IMR-90 (cell line): Measurements from ENCODE around the gene ADAMTSL2. TPM values are rescaled to one million over a fixed set of nuclear protein-coding genes. Genes with fewer than 3 reads are reported as not detected.

Experiments
- ATAC-seq: fragments of 200-7000 bp; cut with Tn5 transposase; 2 replicates; pipeline ENCODE4 v1.9.1; 2020; ENCODE audit warnings: low read depth, mild to moderate bottlenecking, moderate library complexity
- BruUV-seq: library from RNA; stranded (reverse); fragments of 400-500 nt; replicated peaks from 2 replicates; lab custom pipeline; 2021; lab: Mats Ljungman, UMichigan
- CTCF ChIA-PET: fragments of 300-600 bp; formaldehyde crosslinking; extraction: SDS; loops from one replicate; lab custom pipeline; 2021; ENCODE audit warnings: antibody characterized with exemption; lab: Yijun Ruan, JAX
- POLR2A ChIA-PET: fragments of 300-600 bp; sonication (Branson Sonifier 250); formaldehyde crosslinking; loops from one replicate; lab custom pipeline; 2022; ENCODE audit warnings: antibody characterized with exemption; ENCODE audit not compliant: unreplicated experiment; lab: Charles Lee
- DNase-seq: peaks from one replicate; pipeline ENCODE4 v3.0.0; 2013
- H2AFZ ChIP-seq: replicated peaks from 2 replicates; pipeline ENCODE3; 2013; ENCODE audit warnings: low read length, mild to moderate bottlenecking; ENCODE audit not compliant: poor library complexity
- H2AK5ac ChIP-seq: 2 replicates; pipeline ENCODE4 v1.6.1; 2013; ENCODE audit warnings: low read depth, low read length, inconsistent platforms
- H2AK9ac ChIP-seq: replicated peaks from 2 replicates; pipeline ENCODE3; 2013; ENCODE audit warnings: mild to moderate bottlenecking, low read depth, low read length, moderate library complexity; ENCODE audit not compliant: poor library complexity
- H2BK120ac ChIP-seq: 2 replicates; pipeline ENCODE4 v1.6.1; 2013; ENCODE audit warnings: low read depth, low read length, inconsistent platforms
- H2BK15ac ChIP-seq: 3 replicates; pipeline ENCODE4 v1.6.1; 2013; ENCODE audit warnings: low read depth, low read length, inconsistent platforms
- H2BK20ac ChIP-seq: 2 replicates; pipeline ENCODE4 v1.6.1; 2013; ENCODE audit warnings: low read depth, mild to moderate bottlenecking, inconsistent platforms, low read length, moderate library complexity
- H2BK5ac ChIP-seq: 2 replicates; pipeline ENCODE4 v1.6.1; 2013; ENCODE audit warnings: mild to moderate bottlenecking, low read depth, low read length, inconsistent platforms; ENCODE audit not compliant: poor library complexity, severe bottlenecking
- H3K14ac ChIP-seq: replicated peaks from 2 replicates; pipeline ENCODE4 v1.6.1; 2013; ENCODE audit warnings: low read depth, low read length, inconsistent platforms
- H3K18ac ChIP-seq: 2 replicates; pipeline ENCODE4 v1.6.1; 2013; ENCODE audit warnings: low read depth, low read length, control low read depth
- H3K23ac ChIP-seq: 2 replicates; pipeline ENCODE4 v1.6.1; 2013; ENCODE audit warnings: low read depth, low read length, inconsistent platforms
- H3K27ac ChIP-seq: 2 replicates; pipeline ENCODE4 v1.5.1; 2013; ENCODE audit warnings: mild to moderate bottlenecking, control low read depth, low read length; ENCODE audit not compliant: insufficient read depth
- H3K27me3 ChIP-seq: 2 replicates; pipeline ENCODE4 v1.6.1; 2013; ENCODE audit warnings: low read length; ENCODE audit not compliant: control insufficient read depth, insufficient read depth
- H3K36me3 ChIP-seq: 2 replicates; pipeline ENCODE4 v1.6.1; 2013; ENCODE audit warnings: low read length, mixed read lengths; ENCODE audit not compliant: control insufficient read depth, insufficient read depth
- H3K4ac ChIP-seq: 2 replicates; pipeline ENCODE4 v1.6.1; 2013; ENCODE audit warnings: low read depth, low read length, inconsistent platforms
- H3K4me1 ChIP-seq: 2 replicates; pipeline ENCODE4 v1.6.1; 2013; ENCODE audit warnings: low read length, mixed read lengths; ENCODE audit not compliant: control insufficient read depth, insufficient read depth
- H3K4me2 ChIP-seq: 2 replicates; pipeline ENCODE4 v1.6.1; 2013; ENCODE audit warnings: low read depth, mild to moderate bottlenecking, control low read depth, low read length, moderate library complexity
- H3K4me3 ChIP-seq: 2 replicates; pipeline ENCODE4 v1.5.1; 2013; ENCODE audit warnings: low read depth, mild to moderate bottlenecking, control low read depth, low read length, moderate library complexity; ENCODE audit not compliant: insufficient read depth
- H3K56ac ChIP-seq: 2 replicates; pipeline ENCODE4 v1.6.1; 2013; ENCODE audit warnings: low read length, inconsistent platforms; ENCODE audit not compliant: insufficient read depth; ENCODE audit errors: extremely low read depth
- H3K79me1 ChIP-seq, 2 experiments: 2 replicates each; pipeline ENCODE4 v1.6.1; 2013; ENCODE audit warnings: low read length in 2 of 2, inconsistent platforms in 1 of 2, low read depth in 1 of 2
- H3K9ac ChIP-seq: 2 replicates; pipeline ENCODE4 v1.6.1; 2013; ENCODE audit warnings: low read depth, low read length, control low read depth
- H3K9me1 ChIP-seq: 2 replicates; pipeline ENCODE4 v1.6.1; 2013; ENCODE audit warnings: low read length, inconsistent platforms; ENCODE audit not compliant: insufficient read depth
- H3K9me3 ChIP-seq: 2 replicates; pipeline ENCODE4 v1.6.1; 2013; ENCODE audit warnings: low read length; ENCODE audit not compliant: control insufficient read depth, insufficient read depth
- H4K20me1 ChIP-seq: 2 replicates; pipeline ENCODE4 v1.6.1; 2013; ENCODE audit warnings: low read length, inconsistent platforms; ENCODE audit not compliant: insufficient read depth
- H4K5ac ChIP-seq: 2 replicates; pipeline ENCODE4 v1.6.1; 2013; ENCODE audit warnings: mild to moderate bottlenecking, low read depth, low read length, control low read depth
- H4K8ac ChIP-seq, 2 experiments: 2 replicates each; pipeline ENCODE4 v1.6.1; 2013; ENCODE audit warnings: low read depth in 2 of 2, low read length in 2 of 2, control low read depth in 1 of 2, inconsistent platforms in 1 of 2
- H4K91ac ChIP-seq: 2 replicates; pipeline ENCODE4 v1.6.1; 2013; ENCODE audit warnings: low read depth, low read length, inconsistent platforms; ENCODE audit not compliant: insufficient read depth
- BHLHE40 ChIP-seq: fragments of 150-350 bp; IDR thresholded peaks from 2 replicates; pipeline ENCODE4 v1.6.1; 2016; ENCODE audit warnings: mild to moderate bottlenecking, low read depth, low read length
- CEBPB ChIP-seq: IDR thresholded peaks from 2 replicates; pipeline ENCODE4 v1.6.1; 2012; ENCODE audit warnings: low read depth, low read length, improper control_type of control experiment
- CTCF ChIP-seq: conservative IDR thresholded peaks from 2 replicates; pipeline ENCODE4 v1.5.1; 2012; ENCODE audit warnings: mild to moderate bottlenecking, low read depth, low read length, improper control_type of control experiment
- ELK1 ChIP-seq: fragments of 150-350 bp; IDR thresholded peaks from 2 replicates; pipeline ENCODE4 v1.6.1; 2016; ENCODE audit warnings: low read depth, mild to moderate bottlenecking, low read length, moderate library complexity, borderline replicate concordance
- FOS ChIP-seq: fragments of 150-350 bp; IDR thresholded peaks from 2 replicates; pipeline ENCODE4 v1.6.1; 2016; ENCODE audit warnings: low read depth, low read length
- MAFK ChIP-seq: IDR thresholded peaks from 2 replicates; pipeline ENCODE4 v1.6.1; 2012; ENCODE audit warnings: low read depth, low read length, improper control_type of control experiment
- MAZ ChIP-seq: IDR thresholded peaks from 2 replicates; pipeline ENCODE4 v1.6.1; 2012; ENCODE audit warnings: low read depth, mild to moderate bottlenecking, low read length, improper control_type of control experiment, moderate library complexity, borderline replicate concordance
- MXI1 ChIP-seq: IDR thresholded peaks from 2 replicates; pipeline ENCODE4 v1.6.1; 2012; ENCODE audit warnings: low read depth, mild to moderate bottlenecking, low read length, moderate library complexity, borderline replicate concordance
- NFE2L2 ChIP-seq: fragments of 150-350 bp; IDR thresholded peaks from 2 replicates; pipeline ENCODE4 v1.6.1; 2016; ENCODE audit warnings: low read depth, mild to moderate bottlenecking, low read length
- POLR2A ChIP-seq: IDR thresholded peaks from 2 replicates; pipeline ENCODE4 v1.6.1; 2012; ENCODE audit warnings: mild to moderate bottlenecking, low read depth, low read length
- RAD21 ChIP-seq: IDR thresholded peaks from 2 replicates; pipeline ENCODE4 v1.6.1; 2012; ENCODE audit warnings: low read length, improper control_type of control experiment
- RCOR1 ChIP-seq: IDR thresholded peaks from 2 replicates; pipeline ENCODE4 v1.6.1; 2012; ENCODE audit warnings: mild to moderate bottlenecking, low read length, improper control_type of control experiment; ENCODE audit not compliant: insufficient replicate concordance
- RFX5 ChIP-seq: IDR thresholded peaks from 2 replicates; pipeline ENCODE4 v1.8.0; 2012; ENCODE audit warnings: low read depth, mild to moderate bottlenecking, low read length, moderate library complexity
- SMC3 ChIP-seq: fragments of 150-350 bp; IDR thresholded peaks from 2 replicates; pipeline ENCODE4 v1.6.1; 2016; ENCODE audit warnings: low read depth, mild to moderate bottlenecking, antibody characterized with exemption, low read length, moderate library complexity
- USF2 ChIP-seq: fragments of 150-350 bp; IDR thresholded peaks from 2 replicates; pipeline ENCODE4 v1.6.1; 2017; ENCODE audit warnings: mild to moderate bottlenecking, antibody characterized with exemption, low read length, low read depth
- WGBS, 2 experiments: methylation state at CpG; one replicate each; pipeline versions ENCODE4 v1.1.5 to v1.1.7; 2013; ENCODE audit warnings: missing lambda C conversion rate in 2 of 2; ENCODE audit not compliant: insufficient read length in 1 of 2; ENCODE audit errors: extremely low coverage in 2 of 2; 5-methylcytosine and 5-hydroxymethylcytosine counted together
- dilution Hi-C: fragments of 300-500 bp; cut with HindIII; formaldehyde crosslinking; loops from one replicate; pipeline ENCODE4 v1.14.3; 2018; ENCODE audit warnings: low sequenced_read_pairs; ENCODE audit not compliant: unreplicated experiment
- in situ Hi-C: fragments of 300-500 bp; cut with MboI; formaldehyde crosslinking; loops from 3 replicates; pipeline ENCODE4 v1.14.3; 2019; ENCODE audit warnings: low sequenced_read_pairs, inconsistent platforms, mixed read lengths
- intact Hi-C: fragments of 100-400 bp; cut with micrococcal nuclease; formaldehyde crosslinking; loops from 2 replicates; pipeline ENCODE4 v1.10.0; 2022
- polyA plus RNA-seq, 3 experiments: library from polyadenylated mRNA; depleted of rRNA; stranded (reverse); fragments of >200 nt; gene quantifications; 2 replicates each; pipeline ENCODE4 v1.2.3, GENCODE V29; 2012; ENCODE audit warnings: low replicate concordance in 1 of 3
- total RNA-seq: library from RNA; depleted of rRNA; stranded (reverse); fragments of >200 nt; gene quantifications from 2 replicates; pipeline ENCODE4 v1.2.3, GENCODE V29; 2012

Gene ADAMTSL2
- total and polyA plus RNA-seq, 2 of the 4 experiments (the other 2 are of a cell fraction): not detected

- Histone ChIP-seq H3K4me3 (no peak overlapping the region), H3K79me1 (no peaks in the 10 kb centered on the region), H2BK15ac (no peak overlapping the region), H3K9ac (no peak overlapping the region), H3K27me3 (peaks cover 32% of the 10 kb centered on the region; the same call in 1 of the 2 replicates), H3K4ac (no peak overlapping the region), H3K36me3 (no peaks in the 10 kb centered on the region), H3K4me2 (no peak overlapping the region), H2BK5ac (no peak overlapping the region), H4K5ac (no peak overlapping the region), H3K9me1 (no peaks in the 10 kb centered on the region), H3K27ac (no peak overlapping the region), H2BK20ac (no peak overlapping the region), H4K20me1 (no peaks in the 10 kb centered on the region), H3K4me1 (peaks cover 4% of the 10 kb centered on the region; the same call in 1 of the 2 replicates), H2AK5ac (no peak overlapping the region), H4K91ac (no peak overlapping the region), H2AFZ (peak overlapping the region; percentile 5), H3K9me3 (no peaks in the 10 kb centered on the region), H3K23ac (no peak overlapping the region), H3K18ac (no peak overlapping the region), H2BK120ac (no peak overlapping the region), H4K8ac (no peak overlapping the region), H2AK9ac (no peak overlapping the region), H3K56ac (no peak overlapping the region), H3K14ac (no peak overlapping the region)
- ATAC-seq: no peak
- DNase-seq: no peak
- in situ Hi-C loops (no loop called here), intact Hi-C loops (no loop called here), dilution Hi-C loops (no loop called here)
- CTCF ChIA-PET: no interaction called here
- POLR2A ChIA-PET: no interaction called here
- 76% methylated on average over 18 of the region's 41 CpGs; no CpG with 5 or more reads in 1 of the 2 experiments for WGBS, 2 experiments
- BruUV-seq: no TSS peak
- TF ChIP-seq RCOR1 (no peak), MAFK (no peak), FOS (no peak), USF2 (no peak), CTCF (no peak), MXI1 (no peak), RFX5 (no peak), RAD21 (no peak), BHLHE40 (no peak), CEBPB (no peak), SMC3 (no peak), POLR2A (no peak), NFE2L2 (no peak), ELK1 (no peak), MAZ (no peak)
These were observed 44.3 kb downstream of the ADAMTSL2 start for GRCh38 chr9:133578524-133579441.
